Measurements from ENCODE around the gene BCL2. TPM values are rescaled to one million over a fixed set of nuclear protein-coding genes. Genes with fewer than 3 reads are reported as not detected.

The BCL2 gene
- total RNA-seq, 1 donor from 2014 or later, result 5.2 TPM

DNA sequence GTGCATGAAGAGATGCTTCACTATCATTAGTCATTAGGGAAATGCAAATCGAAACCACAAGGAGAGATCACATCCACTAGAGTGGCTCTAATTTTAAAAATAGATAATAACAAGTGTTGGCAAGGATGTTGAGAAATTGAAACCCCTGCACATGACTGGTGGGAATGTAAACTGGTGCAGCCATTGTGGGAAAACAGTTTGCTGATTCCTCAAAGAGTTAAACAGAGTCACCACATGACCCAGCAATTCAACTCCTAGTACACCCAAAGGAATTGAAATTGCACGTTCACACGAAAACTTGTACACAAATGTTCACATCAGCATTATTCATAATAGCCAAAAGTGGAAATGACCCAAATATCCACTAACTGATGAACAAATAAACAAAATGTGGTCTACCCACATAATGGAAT, 179.5 kb downstream of the BCL2 start:
- Histone ChIP-seq H3K4me3 (ENCODE audit: low read depth, low read length) (no peak overlapping the region), H3K27me3 (ENCODE audit: control insufficient read depth, insufficient read depth, low read length) (no peaks in the 10 kb centered on the region), H3K36me3 (ENCODE audit: control insufficient read depth, insufficient read depth, low read length) (no peaks in the 10 kb centered on the region)
- no peak for DNase-seq (ENCODE audit: low read depth)
- TF ChIP-seq, protein P1, sequence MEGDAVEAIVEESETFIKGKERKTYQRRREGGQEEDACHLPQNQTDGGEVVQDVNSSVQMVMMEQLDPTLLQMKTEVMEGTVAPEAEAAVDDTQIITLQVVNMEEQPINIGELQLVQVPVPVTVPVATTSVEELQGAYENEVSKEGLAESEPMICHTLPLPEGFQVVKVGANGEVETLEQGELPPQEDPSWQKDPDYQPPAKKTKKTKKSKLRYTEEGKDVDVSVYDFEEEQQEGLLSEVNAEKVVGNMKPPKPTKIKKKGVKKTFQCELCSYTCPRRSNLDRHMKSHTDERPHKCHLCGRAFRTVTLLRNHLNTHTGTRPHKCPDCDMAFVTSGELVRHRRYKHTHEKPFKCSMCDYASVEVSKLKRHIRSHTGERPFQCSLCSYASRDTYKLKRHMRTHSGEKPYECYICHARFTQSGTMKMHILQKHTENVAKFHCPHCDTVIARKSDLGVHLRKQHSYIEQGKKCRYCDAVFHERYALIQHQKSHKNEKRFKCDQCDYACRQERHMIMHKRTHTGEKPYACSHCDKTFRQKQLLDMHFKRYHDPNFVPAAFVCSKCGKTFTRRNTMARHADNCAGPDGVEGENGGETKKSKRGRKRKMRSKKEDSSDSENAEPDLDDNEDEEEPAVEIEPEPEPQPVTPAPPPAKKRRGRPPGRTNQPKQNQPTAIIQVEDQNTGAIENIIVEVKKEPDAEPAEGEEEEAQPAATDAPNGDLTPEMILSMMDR (IDR thresholded peaks at IDR 0.05; ENCODE audit: insufficient read depth, low read length, poor library complexity, severe bottlenecking), result no peak

DNA sequence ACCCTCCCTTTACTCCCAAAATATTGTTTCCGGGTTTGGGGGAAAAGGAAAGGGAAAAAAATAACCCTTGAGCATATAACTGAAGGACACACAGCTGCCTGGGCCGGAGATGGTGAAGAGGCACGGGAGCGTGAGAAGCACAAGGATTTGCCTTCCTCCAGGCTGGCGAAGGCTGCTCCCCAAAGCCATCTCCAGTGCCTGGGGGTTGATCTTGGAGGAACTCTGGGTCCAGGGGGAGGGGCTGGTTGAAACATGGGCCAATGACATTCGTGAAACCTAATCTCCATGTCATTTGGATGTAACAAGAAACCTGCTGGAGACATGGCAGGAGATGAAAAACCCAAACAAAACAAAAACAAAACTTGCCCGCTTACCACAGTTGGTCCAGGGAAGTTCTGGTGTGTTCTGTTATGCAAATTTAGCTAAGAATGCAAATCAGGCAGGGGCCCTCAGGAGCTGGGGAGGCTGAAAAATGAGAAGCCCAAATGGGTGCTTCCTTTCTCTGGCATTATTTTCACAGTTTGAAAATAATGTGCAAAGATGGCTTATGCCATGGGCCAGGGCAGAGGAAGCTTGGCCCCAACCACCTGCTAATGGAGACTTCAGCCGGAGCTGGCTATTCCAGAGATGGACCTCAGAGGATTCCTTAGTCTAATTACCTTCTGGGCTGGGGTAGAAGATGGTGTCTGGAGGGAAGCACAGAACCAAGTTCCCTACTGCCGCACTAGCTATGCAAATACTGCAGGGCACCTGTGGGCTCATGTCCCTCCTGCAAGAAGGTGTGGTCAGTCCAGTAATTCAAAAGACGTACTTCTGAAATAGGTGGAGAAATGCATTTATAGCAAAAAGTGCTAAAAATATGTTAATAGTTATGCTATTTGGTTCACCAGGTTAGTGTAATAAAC, 180.9 kb downstream of the BCL2 start:
- no peak for DNase-seq (ENCODE audit: low read depth)
- H3K27me3 ChIP-seq (ENCODE audit: control insufficient read depth, insufficient read depth, low read length), result no peaks in the 10 kb centered on the region
- TF ChIP-seq, protein P1 (IDR thresholded peaks at IDR 0.05; ENCODE audit: insufficient read depth, low read length, poor library complexity, severe bottlenecking), result no peak
- no peaks in the 10 kb centered on the region for H3K36me3 ChIP-seq (ENCODE audit: control insufficient read depth, insufficient read depth, low read length)
- H3K4me3 ChIP-seq (ENCODE audit: low read depth, low read length), result no peak overlapping the region

DNA sequence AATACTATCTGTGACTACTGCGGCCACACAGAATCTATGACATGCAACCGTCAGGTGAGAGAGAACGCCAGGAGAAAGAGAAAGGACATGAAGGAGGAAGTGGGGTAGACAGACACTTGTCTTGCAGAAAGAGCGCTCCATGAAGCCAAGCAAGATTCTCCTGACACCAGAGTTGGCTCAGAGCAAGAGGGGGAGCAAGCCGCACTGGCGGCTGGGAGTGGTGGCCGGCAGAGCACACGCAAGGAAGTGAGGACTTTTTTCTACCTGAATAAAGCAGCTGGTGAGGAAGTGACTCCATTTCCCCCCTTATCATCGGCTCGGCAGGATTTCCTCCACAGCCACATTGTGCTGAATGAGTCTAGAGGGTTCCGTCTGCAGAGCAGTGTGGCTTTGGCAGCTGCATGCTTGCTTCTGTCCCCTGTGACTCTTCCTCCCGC, 181.6 kb downstream of the BCL2 start:
- Histone ChIP-seq H3K4me3 (ENCODE audit: low read depth, low read length) (no peak overlapping the region), H3K27me3 (ENCODE audit: control insufficient read depth, insufficient read depth, low read length) (peaks cover under 1% of the 10 kb centered on the region), H3K36me3 (ENCODE audit: control insufficient read depth, insufficient read depth, low read length) (no peaks in the 10 kb centered on the region)
- TF ChIP-seq, protein P1 (IDR thresholded peaks at IDR 0.05; ENCODE audit: insufficient read depth, low read length, poor library complexity, severe bottlenecking), result no peak
- DNase-seq (ENCODE audit: low read depth), result no peak

DNA sequence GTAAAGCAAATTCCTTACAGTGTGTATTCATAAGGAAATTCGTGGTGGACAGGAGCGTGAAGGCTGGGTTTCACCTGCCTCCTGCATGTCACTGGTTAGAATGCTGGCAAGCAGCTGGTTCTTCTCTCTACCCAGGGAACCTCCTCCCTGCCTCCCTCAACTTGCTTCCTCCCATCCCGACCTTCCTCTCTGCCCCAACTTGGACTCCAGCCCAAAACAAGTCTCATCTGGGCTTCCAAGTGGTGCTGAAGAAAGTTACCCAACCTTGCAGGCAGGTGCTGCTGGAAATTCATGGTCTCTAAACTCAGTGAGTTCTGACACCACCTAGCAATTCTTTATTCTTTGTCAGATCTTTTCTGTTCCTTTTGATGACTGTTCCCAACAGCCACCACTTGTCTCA, 184.5 kb downstream of the BCL2 start:
- Histone ChIP-seq H3K4me3 (ENCODE audit: low read depth, low read length) (no peak overlapping the region), H3K27me3 (ENCODE audit: control insufficient read depth, insufficient read depth, low read length) (peaks cover 2% of the 10 kb centered on the region), H3K36me3 (ENCODE audit: control insufficient read depth, insufficient read depth, low read length) (no peaks in the 10 kb centered on the region)
- no peak for DNase-seq (ENCODE audit: low read depth)
- TF ChIP-seq, protein P1 (IDR thresholded peaks at IDR 0.05; ENCODE audit: insufficient read depth, low read length, poor library complexity, severe bottlenecking), result no peak

DNA sequence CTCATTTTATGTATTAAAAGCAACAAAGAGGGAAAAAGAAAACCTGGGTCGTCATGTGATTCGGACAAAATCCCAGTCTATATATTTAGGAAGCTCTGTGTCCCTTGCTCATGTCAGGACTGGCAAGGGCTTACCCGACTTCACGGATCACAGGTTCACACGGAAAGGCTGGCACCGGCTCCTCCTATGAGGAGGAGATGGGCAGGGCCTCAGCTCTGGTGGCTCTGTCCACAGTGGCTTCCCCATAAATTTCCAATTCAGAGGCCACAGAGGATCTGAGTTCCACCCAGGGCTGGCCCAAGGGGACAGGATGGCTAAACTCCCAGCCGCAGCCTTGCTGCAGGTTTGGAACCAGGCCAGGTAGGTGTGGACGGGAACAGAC, 186.8 kb downstream of the BCL2 start:
- no peak for DNase-seq (ENCODE audit: low read depth)
- H3K36me3 ChIP-seq (ENCODE audit: control insufficient read depth, insufficient read depth, low read length), result no peaks in the 10 kb centered on the region
- peaks cover 2% of the 10 kb centered on the region for H3K27me3 ChIP-seq (ENCODE audit: control insufficient read depth, insufficient read depth, low read length)
- H3K4me3 ChIP-seq (ENCODE audit: low read depth, low read length), result no peak overlapping the region
- TF ChIP-seq, protein P1 (IDR thresholded peaks at IDR 0.05; ENCODE audit: insufficient read depth, low read length, poor library complexity, severe bottlenecking), result no peak
